HepG2 (cell line): ENCODE results near the gene TNFAIP2. TPM values are rescaled to one million over a fixed set of nuclear protein-coding genes. Genes with fewer than 3 reads are reported as not detected.
A peak's percentile ranks its signal among the peaks of the same experiment; 100 is the strongest.

Experiments
- GRHL1 ChIP-seq: sonication (generic); formaldehyde crosslinking; conservative IDR thresholded peaks from 2 replicates; pipeline ENCODE4 v1.8.0; 2022; ENCODE audit warnings: missing genetic modification reagents
- HNF1B ChIP-seq: sonication (generic); formaldehyde crosslinking; IDR thresholded peaks from 2 replicates; pipeline ENCODE4 v1.5.1; 2020; ENCODE audit warnings: mild to moderate bottlenecking, moderate library complexity, missing genetic modification reagents
- NR1H2 ChIP-seq: sonication (generic); formaldehyde crosslinking; IDR thresholded peaks from 2 replicates; pipeline ENCODE4 v1.8.1; 2022; ENCODE audit warnings: low read depth, missing genetic modification reagents, borderline replicate concordance
- POGK ChIP-seq: sonication (generic); formaldehyde crosslinking; conservative IDR thresholded peaks from 2 replicates; pipeline ENCODE4 v1.8.0; 2022; ENCODE audit warnings: mild to moderate bottlenecking, moderate library complexity, missing genetic modification reagents
- POLR2G ChIP-seq: fragments of 200-400 bp; formaldehyde crosslinking; IDR thresholded peaks from 2 replicates; pipeline ENCODE4 v1.6.1; 2018; ENCODE audit warnings: mild to moderate bottlenecking, low read depth, low read length, moderate library complexity
- RBFOX2 ChIP-seq: fragments of 200-400 bp; formaldehyde crosslinking; IDR thresholded peaks from 2 replicates; pipeline ENCODE4 v1.6.1; 2017; ENCODE audit warnings: low read depth, mild to moderate bottlenecking, low read length
- SUZ12 ChIP-seq: fragments of 150-350 bp; IDR thresholded peaks from 2 replicates; pipeline ENCODE4 v1.6.1; 2014; ENCODE audit warnings: low read depth, low read length
- TEAD3 ChIP-seq: optimal IDR thresholded peaks from 2 replicates; pipeline ENCODE3; 2016; ENCODE audit warnings: borderline replicate concordance
- ZNF274 ChIP-seq: sonication (generic); formaldehyde crosslinking; IDR thresholded peaks from 2 replicates; pipeline ENCODE4 v1.5.1; 2020; ENCODE audit warnings: mild to moderate bottlenecking, missing genetic modification reagents
- ZNF362 ChIP-seq: sonication (generic); formaldehyde crosslinking; IDR thresholded peaks from 2 replicates; pipeline ENCODE4 v1.4.0; 2020; ENCODE audit warnings: missing genetic modification reagents, mild to moderate bottlenecking, borderline replicate concordance
- ZNF383 ChIP-seq: sonication (generic); formaldehyde crosslinking; IDR thresholded peaks from 2 replicates; pipeline ENCODE4 v1.4.0; 2020; ENCODE audit warnings: missing genetic modification reagents, mild to moderate bottlenecking, borderline replicate concordance
- ZNF790 ChIP-seq: sonication (generic); formaldehyde crosslinking; IDR thresholded peaks from 2 replicates; pipeline ENCODE4 v1.8.0; 2022; ENCODE audit warnings: missing genetic modification reagents, mild to moderate bottlenecking, borderline replicate concordance
- polyA plus RNA-seq, 8 experiments: library from polyadenylated mRNA; depleted of rRNA in 3 of 8; stranded (reverse) in 7 of 8; unstranded in 1 of 8; fragments of >200 nt; fragmentation: Illumina TruSeq in 4 of 8; extraction: Trizol in 4 of 8; gene quantifications; 2 replicates each; pipeline versions ENCODE4 v1.2.1 to v1.2.3, GENCODE V29; 2011 to 2016; ENCODE audit warnings: low read depth in 4 of 8, missing spikeins in 1 of 8, mixed read lengths in 1 of 8; ENCODE audit not compliant: insufficient read depth in 1 of 8
- total RNA-seq, 5 experiments: library from RNA; depleted of rRNA; stranded (reverse); fragments of >200 nt; fragmentation: Illumina TruSeq; extraction: Trizol; gene quantifications; 2 replicates each; pipeline ENCODE4 v1.2.3, GENCODE V29; 2016; ENCODE audit warnings: low read depth in 1 of 5
- TF ChIP-seq, protein P1 (sequence below): sonication (generic); formaldehyde crosslinking; IDR thresholded peaks from 2 replicates; pipeline ENCODE4 v1.5.0; 2020; ENCODE audit warnings: mild to moderate bottlenecking, missing genetic modification reagents
- TF ChIP-seq, protein P2 (sequence below): sonication (generic); formaldehyde crosslinking; IDR thresholded peaks from 2 replicates; pipeline ENCODE4 v1.8.0; 2022; ENCODE audit warnings: missing genetic modification reagents, mild to moderate bottlenecking, inconsistent platforms, borderline replicate concordance

The TNFAIP2 gene
- total and polyA plus RNA-seq, 2 of the 13 experiments (the other 11 are each of a cell fraction or from before 2014, with no cell fraction given) = 0.46 to 1.5 TPM

- TF ChIP-seq, protein P1, sequence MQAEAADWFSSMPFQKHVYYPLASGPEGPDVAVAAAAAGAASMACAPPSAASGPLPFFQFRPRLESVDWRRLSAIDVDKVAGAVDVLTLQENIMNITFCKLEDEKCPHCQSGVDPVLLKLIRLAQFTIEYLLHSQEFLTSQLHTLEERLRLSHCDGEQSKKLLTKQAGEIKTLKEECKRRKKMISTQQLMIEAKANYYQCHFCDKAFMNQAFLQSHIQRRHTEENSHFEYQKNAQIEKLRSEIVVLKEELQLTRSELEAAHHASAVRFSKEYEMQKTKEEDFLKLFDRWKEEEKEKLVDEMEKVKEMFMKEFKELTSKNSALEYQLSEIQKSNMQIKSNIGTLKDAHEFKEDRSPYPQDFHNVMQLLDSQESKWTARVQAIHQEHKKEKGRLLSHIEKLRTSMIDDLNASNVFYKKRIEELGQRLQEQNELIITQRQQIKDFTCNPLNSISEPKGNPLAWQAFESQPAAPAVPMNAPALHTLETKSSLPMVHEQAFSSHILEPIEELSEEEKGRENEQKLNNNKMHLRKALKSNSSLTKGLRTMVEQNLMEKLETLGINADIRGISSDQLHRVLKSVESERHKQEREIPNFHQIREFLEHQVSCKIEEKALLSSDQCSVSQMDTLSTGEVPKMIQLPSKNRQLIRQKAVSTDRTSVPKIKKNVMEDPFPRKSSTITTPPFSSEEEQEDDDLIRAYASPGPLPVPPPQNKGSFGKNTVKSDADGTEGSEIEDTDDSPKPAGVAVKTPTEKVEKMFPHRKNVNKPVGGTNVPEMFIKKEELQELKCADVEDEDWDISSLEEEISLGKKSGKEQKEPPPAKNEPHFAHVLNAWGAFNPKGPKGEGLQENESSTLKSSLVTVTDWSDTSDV = 0 out of 2 replicates have a peak, but pooled peaks have one; percentile 58
- TF ChIP-seq ZNF383 (CRISPR knock-in tag) = no peak
- TF ChIP-seq ZNF790 (CRISPR knock-in tag) = no peak
- TF ChIP-seq ZNF362 (CRISPR knock-in tag) = no peak
- 0 out of 2 replicates have a peak, but pooled peaks have one; percentile 1 for TF ChIP-seq POLR2G
- no peak for TF ChIP-seq GRHL1 (CRISPR knock-in tag)
- TF ChIP-seq RBFOX2 = 0 out of 2 replicates have a peak, but pooled peaks have one; percentile 42
- TF ChIP-seq, protein P2, sequence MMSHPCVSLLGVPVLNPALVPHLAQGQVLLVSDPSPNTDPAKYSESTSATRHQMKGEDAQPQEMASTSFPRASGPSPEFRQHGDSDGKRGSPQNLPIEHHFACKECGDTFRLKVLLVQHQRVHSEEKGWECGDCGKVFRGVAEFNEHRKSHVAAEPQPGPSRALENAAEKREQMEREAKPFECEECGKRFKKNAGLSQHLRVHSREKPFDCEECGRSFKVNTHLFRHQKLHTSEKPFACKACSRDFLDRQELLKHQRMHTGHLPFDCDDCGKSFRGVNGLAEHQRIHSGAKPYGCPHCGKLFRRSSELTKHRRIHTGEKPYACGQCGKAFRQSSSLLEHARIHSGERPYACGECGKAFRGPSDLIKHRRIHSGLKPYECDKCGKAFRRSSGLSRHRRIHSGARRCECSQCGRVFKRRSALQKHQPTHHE = no peak
- no peak for TF ChIP-seq POGK (CRISPR knock-in tag)
- TF ChIP-seq HNF1B (CRISPR knock-in tag) = no peak
- no peak for TF ChIP-seq SUZ12
- no peak for TF ChIP-seq ZNF274 (CRISPR knock-in tag)
- TF ChIP-seq TEAD3 = peak; percentile 8
- no peak for TF ChIP-seq NR1H2 (CRISPR knock-in tag)
These were observed 11.9 kb upstream of the TNFAIP2 start (continued) for GRCh38 chr14:103111232-103111868.
